GM19372 (cell line): ENCODE measurements around the gene ATL1.

Source experiments
- ATAC-seq: cut with Tn5 transposase; IDR thresholded peaks from one replicate; pipeline ENCODE4 v1.9.1; 2021; ENCODE audit warnings: mild to moderate bottlenecking, low read depth, moderate library complexity; ENCODE audit not compliant: unreplicated experiment

Gene ATL1

DNA sequence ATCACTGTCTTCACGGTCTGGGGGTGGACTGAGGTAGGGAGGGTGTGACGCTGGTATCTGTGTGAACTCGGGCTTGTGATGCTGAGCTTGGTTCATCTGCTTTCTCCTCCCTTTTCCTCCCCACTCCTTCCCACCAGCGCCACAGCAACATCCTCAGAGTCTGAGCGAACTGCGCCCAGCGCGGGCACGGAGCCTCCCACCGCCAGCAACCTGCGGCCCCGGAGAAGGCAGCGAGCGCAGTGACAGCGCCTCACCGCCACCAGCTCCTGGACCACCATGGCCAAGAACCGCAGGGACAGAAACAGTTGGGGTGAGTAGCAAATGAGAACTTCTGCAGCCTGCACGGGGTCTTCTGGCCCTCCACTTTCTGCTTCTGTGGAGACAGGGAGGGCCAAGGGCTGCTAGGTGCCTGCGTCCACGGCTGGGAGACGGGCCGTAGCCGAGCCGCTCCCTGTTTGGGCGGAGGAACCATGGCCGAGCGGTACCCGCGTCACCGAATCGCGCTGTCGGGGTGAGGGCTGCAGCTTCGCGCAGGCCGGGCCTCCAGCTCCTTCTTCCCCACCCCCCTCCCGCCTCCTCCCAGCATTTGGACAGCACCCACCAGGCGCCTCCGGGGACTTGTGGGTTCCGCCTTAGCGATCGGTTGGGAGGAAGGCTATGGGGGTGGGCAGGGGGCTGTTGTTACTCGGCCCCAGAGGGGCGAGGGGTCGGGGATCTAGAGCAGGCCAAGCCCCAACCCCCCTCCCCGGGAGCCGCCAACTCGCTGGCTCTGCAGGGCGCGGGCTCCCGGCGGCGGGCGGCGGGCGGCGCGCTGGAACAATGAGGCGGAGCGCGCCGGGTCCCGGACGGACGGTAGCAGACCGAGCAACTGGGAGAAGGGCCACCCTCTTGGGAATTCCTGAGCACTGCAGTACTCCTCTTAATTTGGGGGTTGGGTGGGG is at the start of gene ATL1:
TSS of gene ATL1 (plus strand) at position 156 of the 941 bp plus-strand sequence. CDS start at position 277, 121 bp downstream.
- ATAC-seq: no peak

DNA sequence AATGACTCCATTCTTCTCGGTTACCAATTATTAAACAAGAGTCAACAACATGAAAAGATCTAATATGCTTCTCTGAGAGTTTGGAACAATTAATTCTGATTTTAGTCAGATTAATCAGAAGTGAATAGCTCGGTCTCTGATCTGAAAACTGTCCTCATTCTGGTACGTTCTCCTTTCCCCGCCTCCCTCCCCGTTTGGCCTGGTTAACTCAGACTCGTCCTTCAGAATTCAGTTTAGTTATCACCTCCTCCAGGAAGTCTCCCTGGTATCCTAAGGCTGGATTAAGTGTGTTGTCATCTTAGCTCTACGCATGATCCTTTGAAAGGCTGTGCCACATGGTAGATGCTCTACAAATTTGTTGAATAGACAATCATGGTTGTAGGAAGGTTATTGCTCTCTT is 49.8 kb upstream of the ATL1 start:
- no peak for ATAC-seq

DNA sequence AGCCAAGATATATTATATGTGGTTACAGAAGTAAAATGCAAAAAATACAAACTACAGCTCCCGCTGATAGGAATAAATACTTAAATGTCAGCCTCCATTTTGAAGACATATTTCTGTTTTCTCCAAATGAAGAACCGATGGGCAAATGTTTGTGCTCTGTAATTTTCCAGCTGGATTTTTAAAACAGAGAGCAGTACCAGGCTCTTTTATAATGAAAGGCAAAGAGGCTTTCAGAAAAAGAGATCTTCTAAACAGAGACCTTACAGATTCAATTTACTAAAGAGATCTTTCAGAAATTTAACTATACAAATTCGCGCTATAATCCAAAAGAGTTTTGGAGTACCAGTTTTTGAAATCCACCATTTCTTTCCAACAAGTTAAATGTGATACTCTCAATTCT is 47.5 kb upstream of the ATL1 start:
- no peak for ATAC-seq

DNA sequence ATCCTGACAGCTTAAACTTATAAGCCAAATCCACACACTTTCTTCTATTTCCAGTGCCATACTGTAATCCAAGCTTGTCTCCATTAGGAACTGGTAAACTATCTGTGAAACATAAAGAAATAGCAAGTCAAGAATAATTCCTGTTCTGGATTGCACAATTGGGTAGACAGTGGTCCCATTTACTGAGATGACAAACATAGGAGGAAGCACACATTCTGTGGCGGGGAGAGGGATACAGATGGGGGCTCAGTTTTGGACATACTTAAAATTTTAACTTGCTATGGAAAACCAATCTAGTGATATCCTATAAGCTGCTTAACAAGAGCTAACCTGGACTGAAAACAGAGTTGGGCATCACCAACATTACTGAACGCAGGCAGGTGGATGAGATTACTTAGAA is 43.9 kb upstream of the ATL1 start:
- no peak for ATAC-seq

DNA sequence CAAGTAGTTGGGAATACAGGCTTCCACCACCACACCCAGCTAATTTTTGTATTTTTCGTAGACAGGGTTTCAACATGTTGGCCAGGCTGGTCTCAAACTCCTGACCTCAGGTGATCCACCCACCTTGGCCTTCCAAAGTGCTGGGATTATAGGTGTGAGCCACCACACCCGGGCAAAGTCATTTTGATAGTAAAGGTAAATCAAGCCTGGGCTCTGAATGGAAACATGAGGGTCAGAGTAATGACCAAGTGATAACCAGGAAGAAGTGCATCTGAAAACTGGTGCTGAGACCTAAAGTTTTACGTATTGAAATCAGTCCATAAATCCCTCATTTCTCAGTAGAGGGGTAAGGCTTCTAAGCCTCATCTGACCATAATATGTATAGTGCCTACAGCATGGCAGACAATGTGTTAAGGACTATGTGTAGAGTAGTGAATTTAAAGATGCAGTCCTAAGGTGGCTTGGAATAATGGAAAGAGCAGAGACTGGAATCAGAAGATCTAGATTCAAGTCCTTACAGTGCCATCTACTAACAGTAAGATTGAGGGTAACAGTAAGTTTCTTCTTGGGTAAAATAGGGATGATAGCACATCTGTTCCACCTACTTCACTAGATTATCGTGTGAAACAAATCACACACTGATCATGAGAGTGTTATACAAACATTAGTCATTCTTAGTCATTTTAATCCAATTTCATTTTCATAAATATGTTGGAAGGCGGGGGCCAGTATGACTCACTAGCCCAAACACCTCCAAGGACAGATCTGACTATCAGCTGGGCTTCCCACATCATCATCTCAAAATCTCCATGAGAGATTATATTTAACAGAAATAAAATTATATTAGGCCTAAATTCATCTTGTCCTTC is 38.8 kb upstream of the ATL1 start:
- ATAC-seq: peak; percentile 43

DNA sequence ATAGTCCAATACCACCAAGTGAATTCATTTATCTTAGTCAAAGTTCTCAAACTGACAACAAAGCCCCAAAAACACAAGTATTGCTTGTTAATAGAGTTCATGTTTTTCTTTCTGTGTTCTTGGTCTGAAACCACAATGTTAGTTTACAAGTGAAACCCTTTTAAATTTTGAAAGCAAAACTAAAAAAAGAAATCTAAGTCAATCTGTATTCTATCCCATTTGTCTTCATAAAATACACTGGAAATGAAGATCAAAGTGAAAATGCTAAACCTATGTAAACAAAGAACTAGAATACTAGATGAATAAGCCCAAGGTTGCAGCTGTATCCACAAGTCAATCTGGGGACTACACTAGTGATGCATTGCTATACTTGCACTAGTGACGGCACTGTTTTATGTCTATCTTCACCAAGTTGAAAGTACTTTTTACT is 38.0 kb upstream of the ATL1 start:
- ATAC-seq: peak; percentile 38

DNA sequence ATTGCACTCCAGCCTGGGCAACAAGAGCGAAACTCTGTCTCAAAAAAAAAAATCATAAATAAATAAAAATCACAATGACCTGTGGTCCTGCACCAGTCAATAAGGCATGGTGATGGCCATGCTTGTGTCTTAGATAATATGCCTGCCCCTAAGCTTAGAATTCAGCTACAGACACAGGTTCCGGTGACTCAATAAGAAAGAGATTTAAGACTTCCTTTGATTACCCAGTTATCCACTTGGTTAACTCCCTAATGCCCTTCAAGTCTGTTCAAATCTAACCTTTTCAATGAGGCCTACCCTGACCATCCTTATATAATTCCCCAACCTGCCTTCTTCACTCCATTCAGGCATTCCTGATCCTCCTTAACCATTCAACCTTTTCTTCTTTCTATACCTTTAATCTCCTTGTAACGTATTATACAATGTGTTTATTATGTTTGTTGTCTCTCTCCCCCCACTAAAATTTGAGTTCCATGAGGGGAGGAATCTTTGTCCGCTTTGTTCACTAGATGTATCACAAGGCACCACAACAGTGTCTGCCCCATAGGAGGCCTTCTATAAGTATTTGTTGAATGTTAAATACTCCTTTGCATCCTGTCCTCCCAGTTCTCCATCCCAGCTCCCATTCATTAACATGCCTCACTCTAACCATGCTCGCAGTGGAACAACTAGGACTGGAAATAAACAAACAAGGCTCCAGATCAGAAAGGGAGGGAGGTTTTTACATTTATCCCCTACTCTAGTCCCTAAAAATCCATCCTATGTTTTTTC is 36.5 kb upstream of the ATL1 start:
- no peak for ATAC-seq

DNA sequence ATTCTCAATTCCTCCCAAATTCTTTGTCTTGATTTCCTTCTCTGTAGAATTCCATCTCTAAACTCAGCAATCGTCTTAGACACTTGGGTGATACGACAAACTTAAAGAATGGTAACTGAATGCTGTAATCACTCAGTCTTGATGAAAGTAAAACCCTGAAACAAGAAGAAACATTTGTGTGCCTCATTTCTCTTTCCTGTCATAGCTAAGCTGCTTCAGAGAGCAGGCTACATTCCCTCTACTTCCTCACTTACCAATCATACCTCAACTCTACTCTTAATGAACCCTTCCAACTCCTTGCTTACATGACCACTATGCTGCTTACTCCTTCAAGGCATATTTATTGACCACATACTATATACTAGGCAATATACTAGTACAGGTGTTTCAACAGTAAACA is 35.9 kb upstream of the ATL1 start:
- no peak for ATAC-seq

DNA sequence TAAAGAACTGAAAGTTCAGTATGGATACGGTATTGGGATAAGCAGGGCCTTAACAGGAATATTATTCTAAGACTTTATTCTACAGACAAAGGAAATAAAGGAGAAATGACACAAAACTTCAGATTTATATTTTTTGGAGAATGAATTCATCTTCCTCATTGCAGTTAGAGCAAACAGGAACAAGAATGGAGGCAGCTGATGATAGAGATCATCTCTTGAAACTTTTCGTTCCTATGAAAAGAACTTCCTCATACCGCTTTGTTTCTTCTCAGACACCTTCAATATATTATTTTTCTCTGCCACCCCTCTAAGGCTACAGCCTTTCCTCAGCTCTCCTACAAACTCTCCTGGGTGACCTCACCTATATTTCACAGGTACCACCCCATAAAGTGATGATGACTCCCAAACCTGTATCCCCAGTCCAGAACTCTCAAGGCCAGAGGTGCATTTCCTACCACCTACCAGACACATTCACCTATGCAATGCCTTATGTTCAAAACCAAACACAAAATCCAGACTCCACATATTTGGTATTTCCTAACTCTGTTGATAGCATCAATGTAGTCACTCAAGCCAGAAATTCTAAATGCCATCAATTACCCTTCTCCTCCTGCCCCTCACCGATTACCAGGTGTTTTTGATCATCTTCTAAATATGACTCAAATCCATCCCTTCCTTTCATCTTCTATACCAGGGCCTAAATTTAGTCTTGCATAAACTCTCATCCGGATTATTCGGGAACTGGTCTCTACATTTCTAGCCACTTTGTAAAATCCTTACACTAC is 35.0 kb upstream of the ATL1 start:
- ATAC-seq: no peak

DNA sequence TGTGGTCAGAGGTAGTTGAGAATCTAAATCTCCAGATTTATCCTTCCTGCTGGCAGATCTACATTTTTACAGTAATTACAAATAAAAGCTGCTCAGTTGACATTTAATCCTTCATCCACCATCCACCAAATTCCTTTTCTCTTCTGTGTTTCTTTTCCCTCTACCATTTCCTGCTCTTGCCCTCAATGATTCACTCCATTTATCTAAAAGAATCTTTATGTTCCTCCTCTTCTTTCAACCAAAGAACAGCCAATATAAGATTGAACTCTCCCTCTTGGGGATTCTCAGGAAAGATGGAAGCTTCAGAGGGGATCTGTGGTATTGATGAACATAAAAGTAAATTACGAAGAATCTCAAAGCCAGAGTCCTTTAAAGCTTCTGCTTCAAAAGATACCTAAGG is 31.9 kb upstream of the ATL1 start:
- no peak for ATAC-seq

DNA sequence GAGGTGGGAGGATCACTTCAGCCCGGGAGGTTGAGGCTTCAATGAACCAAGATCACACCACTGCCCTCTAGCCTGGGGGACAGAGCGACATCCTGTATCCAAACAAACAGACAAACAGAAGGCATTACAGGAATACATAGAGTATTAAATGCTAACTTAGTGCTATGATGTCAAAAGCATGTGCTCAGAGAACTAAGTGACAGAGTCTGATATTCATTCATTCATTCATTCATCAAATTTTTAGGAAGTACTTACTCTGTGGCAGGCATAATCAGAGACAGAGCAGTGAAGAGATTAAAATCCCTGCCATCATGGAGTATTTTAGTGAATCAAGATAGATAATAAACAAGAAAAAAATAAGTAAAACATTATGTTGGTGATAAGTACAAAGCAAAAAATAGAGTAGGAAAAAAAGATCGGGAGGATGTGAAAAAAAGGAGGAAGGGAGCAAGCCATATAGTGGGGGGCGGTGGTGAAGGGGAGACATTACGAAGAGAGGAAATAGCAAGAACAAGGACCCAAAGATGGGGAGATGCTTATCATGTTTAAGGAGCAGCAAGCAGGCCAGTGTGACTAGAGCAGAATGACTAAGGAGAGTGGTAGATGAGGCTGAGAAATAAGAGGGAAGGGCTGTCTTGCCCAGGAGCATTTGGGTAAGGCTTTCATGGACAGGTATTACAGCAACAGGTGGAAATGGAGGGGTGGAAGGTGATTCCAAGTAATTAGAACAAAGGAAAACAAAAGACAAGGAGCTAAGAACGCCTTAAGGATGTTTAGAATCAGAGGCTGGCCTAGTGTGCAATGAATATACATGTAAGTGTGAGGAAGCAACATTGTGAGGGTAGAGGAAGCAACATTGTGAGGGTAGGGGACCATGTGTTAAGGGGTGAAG is 30.4 kb upstream of the ATL1 start:
- no peak for ATAC-seq

DNA sequence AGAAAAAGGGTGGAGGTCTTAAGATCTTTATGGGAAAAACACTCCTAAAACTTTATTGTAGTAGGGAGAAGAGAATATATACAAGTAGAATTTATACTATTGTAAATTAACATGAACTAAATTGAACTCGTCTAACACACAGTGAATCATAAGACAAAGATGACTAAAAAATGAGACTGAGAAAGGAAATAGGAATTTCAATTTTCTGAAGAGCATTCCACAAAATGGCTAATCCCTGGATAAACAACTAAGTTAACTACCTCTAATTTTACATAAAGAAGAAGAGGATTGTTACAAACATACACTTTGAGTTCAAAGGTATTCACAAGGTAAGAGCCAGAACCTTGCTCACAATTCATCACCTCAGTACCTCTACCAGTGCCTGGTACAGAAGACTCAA is 29.6 kb upstream of the ATL1 start:
- no peak for ATAC-seq

DNA sequence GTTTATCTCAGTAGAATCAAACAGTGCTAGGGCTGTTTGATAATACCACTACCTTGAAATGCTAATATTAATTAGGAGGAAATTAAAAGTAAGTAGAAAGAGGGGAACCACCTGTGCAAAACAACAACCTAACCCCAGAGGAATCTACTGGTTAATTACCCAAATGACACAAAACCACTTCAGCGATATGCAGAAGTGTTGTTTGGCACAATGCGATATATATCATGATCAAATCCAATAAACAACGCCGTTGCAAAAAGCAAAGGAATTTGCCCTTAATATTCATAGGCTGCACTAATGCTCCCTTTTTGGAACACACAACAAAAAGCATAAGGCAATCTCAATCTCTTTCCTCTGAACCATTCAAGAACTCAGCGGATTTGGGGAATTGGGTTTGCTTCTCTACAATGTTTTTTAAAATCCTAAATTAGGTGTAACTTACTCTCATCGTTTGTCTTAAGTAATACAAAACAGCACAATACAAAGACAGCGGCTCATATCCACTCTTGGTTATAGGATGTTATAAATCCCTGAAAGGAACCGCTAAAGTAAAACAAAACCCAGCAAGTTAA is 29.1 kb upstream of the ATL1 start:
- no peak for ATAC-seq

DNA sequence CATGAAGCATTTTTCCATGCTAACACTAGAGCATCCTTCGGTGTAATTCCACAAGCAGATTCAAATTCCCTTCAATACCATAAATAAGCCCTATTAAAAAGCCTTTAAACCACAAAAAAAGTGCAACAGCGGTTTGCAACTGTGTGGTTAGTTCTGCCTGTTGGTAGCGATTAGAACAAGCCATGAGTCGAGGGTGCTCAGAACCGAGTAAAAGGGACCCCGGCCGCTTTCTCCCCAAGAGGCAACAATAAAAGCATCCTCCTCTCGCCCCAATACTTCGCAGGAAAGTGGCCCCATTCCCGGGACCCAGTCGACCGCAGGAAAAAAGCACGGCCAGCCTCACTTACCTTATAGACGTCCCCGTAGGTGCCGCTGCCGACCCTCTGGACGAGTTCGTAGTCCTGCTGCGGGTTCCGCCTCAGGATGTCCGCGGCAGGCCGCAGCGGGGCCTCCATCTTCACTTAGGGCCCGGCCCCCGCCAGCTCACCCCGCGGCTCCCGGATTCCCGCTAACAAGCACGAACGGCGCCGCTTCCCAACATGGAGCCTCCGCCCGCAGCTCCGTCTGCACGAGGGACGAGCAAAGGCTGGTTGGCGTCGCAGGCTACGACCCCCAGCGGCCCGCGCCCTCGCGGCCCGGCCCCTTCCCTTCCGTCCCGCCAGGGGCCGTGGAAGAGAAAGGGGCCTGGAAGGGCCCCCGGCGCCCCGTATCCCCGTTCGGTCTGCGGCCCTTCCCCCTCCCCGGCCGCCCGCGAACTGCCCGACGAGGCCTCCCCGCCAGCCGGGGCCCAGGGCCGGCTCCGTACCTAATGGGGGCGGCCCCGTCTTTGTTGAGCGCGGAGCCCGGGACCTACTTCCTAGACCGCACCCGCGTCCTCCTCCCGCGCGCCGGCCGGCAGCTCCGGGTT is 28.1 kb upstream of the ATL1 start:
- ATAC-seq: peak; percentile 35

DNA sequence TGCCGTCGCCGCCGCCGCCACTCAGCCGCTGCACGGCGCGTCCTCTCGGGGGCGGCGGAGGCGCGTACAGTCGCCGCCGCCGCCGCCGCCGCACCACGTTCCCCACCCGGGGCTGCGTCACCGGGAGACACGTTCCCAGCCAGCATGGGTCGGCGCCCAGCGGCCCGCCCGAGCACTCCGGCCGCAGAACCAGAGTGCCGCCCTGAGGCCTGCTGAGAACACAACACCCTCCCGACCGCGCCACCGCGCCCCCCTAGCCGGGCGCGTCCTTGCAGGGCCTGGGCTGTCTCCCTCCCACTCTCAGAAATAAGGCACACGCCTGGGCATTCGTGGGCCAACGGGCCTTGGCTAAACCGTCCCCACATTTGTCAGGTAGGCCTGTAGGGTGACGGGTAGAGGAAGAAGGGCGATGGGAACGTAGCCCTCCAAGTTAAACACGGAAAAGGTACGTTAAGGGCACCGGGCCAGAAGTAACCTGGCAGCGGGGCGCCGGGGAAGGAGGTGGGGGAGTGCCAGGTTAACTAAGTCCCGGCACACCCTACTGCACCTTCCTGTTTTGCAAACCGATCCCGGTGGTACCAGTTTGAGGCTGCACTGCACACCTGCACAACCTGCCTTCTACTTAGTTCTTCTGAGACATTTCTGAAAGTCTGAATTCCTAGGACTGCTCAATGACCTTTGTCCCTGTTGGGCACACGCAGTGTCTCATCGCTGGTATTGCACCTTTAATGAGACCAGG is 27.3 kb upstream of the ATL1 start, which contains the start of gene MAP4K5:
TSS of gene MAP4K5 (minus strand) at position 68 of the 739 bp plus-strand sequence. CDS start 520 bp downstream, outside the sequence.
- ATAC-seq: peak; percentile 95

DNA sequence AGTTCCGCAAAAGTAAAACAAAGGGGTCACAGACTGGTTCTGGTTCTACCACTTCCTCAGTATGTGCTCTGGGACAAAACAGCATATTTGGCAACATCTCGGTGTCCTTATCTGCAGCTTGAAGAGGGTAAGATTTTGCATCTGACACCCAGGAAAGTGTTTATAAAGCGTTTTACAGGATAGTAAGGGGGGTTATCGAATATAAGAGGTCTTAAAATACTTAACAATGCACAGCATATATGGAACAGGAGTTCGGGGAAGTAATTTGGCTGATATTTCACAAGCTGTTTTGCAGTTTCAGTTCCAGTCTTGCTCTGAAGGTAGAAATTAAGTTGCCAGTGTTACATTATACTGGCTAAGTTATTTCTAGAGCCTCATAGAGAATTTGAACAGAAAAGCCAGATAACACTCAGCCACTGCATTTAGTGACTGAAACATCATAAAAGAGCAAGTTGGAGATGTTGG is 26.7 kb upstream of the ATL1 start:
- ATAC-seq: no peak

DNA sequence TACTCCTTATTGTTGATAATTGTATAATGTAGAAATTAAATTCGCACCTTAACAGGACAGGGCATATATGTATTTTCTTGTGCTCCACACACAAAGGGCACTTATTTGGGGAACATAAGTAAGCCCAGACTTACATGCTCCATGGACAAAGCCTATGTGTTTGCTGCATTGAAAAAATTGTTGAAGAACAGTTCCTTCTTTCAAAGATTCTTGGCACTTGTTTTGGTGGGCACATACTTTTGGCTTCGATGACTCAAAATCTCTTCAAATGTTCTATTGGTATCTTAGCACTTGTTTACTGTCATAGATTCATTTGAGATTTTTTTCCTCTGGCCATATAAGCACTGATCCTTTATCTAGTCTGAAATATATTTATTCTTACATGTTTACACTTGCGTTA is 26.1 kb upstream of the ATL1 start:
- no peak for ATAC-seq
